NCI-H187 (cell line): ENCODE data around the gene TBC1D2.
A peak's percentile ranks its signal among the peaks of the same experiment; 100 is the strongest.
"Not testable (repeated sequence)": the region's sequence is repeated elsewhere in the genome, so short reads cannot be mapped to it uniquely, and the experiment has no call there.

Experiments
- DNase-seq, 2 experiments: peaks; one replicate each; lab custom pipeline; 2025; lab: John Stamatoyannopoulos, UW

The TBC1D2 gene

GRCh38 chr9:98191671-98192502 is 63.6 kb downstream of the TBC1D2 start:
- DNase-seq: no peak

GRCh38 chr9:98191181-98191608 is 64.3 kb downstream of the TBC1D2 start:
- DNase-seq: no peak

DNA sequence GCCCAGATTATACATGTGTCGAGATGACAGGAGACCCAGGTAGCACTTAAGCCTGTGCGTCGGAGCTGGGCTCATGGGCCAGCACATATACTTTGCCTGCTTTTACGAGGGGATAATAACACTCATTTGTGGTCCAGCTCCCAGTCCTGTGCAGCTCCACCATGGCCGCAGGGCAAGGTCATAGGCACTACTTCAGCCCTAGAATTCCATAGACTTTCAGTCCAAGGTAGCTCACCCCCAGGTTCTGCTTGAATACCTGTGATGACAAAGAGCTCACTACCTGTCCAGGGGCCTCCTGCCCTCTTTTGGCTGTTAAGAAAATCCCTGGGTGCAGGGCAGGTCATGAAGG is 64.7 kb downstream of the TBC1D2 start:
- no peak for DNase-seq

- DNase-seq: no peak
Measured at GRCh38 chr9:98189412-98189811, 66.0 kb downstream of the TBC1D2 start.

DNA sequence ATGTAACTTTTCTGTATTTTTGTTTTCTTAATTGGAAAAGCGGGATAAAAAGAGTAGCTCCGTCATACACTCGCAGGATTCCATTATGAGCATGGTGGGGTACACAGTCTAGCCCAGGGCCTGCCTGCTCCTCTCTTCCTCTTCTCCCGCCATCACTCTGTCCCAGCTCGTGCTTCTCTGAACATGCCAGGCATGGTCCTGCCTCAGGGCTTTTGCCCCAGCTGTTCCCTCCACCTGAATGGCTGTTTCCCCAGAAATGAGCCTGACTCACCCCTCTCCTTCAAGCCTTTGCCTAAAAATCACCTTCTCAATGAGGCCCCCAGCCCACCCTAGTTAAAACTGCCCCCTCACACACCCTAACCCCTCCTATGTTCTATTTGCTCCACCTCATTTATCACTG is 67.5 kb downstream of the TBC1D2 start:
- no peak for DNase-seq

- DNase-seq: no peak
Measured at GRCh38 chr9:98186236-98186635, 69.2 kb downstream of the TBC1D2 start.

DNA sequence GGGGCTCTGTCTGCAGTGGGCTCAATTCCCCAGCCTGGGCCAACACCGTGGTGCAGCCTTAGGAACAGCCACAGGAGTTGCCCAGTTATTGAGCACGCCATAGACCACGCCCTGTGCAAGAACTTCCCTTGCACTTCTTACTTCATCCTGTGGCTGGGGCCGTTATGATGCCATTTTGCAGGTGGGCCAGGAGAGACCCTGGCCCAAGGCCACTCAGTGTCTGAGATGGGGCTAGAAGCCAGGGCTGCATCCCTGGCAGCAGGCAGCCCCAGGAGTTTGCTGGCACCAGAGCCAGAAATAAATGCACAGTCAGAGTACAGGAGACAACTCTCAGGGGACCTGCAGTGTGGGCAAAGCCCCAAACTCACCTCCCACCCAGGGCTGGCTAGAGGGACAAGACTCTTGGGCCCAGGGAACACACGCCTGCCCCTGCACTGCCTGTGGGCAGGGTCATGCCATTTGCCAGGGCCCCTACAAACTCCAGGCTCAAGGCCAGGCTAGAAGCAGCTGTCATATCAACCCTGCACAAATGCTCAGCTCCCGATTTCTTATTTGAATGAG is 69.8 kb downstream of the TBC1D2 start:
- DNase-seq: no peak

DNA sequence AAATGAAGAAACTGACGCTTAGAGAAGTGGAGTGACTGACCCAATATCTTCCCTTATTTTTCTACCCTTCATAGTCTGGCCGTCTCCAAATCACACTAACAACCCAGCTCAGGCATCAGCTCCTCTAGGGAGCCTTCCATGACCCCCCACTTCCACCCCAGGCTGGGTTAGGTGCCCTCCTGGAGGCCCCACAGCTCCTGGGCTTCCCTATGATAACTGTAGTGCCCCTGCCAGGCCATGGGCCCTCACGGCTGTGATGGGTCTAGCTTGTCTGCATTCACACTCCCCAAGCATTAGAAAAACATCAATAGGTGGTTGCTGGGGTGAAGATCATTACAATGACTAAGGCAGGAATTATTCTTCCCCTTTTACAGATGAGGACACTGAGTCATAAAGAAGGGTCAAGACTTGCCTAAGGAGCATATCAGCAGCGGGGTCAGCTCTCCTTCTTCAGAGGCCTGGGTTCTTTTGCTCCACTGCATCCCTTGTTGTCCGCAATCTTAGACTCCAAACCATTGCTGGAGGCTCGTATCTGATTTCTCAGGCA is 70.4 kb downstream of the TBC1D2 start:
- DNase-seq: no peak

DNA sequence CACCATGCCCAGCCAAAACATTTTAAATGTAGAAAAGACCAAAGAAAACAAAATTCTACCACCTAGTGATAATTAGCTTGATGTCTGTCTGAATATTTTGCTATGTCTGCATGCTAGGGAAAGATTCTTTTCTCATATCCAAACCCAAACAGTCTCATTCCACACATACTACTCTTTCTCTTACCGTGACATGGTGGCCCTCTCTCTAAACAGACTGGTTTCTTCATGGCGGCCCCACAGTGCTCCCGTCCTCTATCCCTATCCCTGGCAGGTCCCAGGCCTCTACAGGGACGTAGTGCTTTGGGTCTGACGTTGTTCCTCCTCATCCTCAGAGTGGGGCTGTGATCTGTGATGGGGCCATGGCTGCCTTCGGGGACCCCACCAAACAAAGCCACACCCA is 71.1 kb downstream of the TBC1D2 start:
- DNase-seq: no peak

DNA sequence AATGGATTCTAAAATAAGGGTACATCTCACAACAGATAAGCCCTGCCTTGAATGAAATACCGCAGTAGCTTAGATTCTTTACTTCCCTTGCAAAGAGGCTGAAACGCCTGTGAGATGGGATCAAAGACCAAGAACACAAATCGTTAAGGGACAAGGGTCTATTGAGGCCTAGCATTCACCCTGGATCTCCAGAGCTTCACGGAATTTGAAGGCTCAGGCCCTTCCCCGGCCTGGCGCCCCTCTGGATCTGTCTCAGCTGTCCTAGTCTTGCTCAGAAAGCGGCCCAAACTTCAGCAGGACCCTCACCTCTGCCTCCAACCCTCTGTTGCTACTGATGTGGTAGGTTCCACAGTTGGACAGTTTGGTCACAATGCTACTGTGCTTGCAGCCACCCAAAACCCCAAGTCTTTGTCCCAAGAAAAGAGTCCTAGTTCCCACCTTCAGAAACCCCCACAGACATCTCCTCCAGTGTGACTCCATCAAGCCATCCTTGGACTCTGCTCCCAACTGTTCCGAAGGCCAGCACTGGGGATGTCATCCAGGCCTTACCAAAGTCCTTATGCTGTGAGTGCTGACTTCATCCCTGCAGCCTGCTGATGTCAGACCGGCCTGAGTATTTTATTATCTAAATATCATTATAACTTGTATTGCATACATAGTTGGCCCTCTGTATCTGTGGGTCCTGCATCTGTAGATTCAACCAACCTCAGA is 72.4 kb downstream of the TBC1D2 start:
- no peak for DNase-seq

DNA sequence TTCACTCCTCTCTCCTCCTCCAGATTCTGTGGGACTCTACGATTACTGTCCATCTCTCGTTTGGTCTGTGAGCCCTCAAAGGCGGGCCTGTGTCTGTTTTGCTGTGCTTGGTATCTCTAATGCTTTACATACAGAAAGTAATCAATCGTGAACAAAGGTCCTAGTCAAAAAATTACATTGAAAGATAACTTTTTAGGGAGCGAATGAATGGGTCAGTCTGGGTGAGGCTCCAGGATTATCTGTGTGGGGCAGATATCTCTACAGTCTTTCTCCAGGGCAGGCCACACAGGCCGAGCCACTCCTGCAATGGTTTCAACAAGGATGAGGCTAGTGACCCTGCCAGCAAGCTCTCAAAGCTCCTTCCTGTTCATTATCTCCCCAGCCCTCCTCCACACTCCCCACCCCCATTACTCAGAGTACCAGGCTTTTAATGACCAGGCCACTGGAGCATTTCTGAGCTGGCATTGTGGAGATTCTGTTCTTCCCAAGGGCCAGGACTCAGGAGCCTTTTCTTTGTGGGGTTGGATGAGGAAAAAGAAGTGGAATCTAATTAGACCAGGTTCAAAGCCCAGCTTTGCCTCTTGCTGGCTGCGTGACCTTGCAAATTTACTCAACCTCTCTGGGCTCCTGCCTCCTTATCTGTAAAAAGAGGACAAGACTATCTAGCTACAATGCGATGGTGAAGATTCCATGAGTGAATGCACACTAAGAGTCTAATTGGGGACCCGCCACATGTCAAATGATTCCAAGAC is 73.2 kb downstream of the TBC1D2 start:
- DNase-seq: no peak

GRCh38 chr9:98181746-98182068 is 73.7 kb downstream of the TBC1D2 start:
- no peak for DNase-seq

- no peak for DNase-seq
Measured at GRCh38 chr9:98180996-98181395, 74.5 kb downstream of the TBC1D2 start.

- no peak for DNase-seq
Measured at GRCh38 chr9:98178874-98179850, 76.3 kb downstream of the TBC1D2 start.

GRCh38 chr9:98176391-98177259 is 78.8 kb downstream of the TBC1D2 start:
- DNase-seq: no peak

GRCh38 chr9:98175762-98176161 is 79.7 kb downstream of the TBC1D2 start:
- no peak for DNase-seq

DNA sequence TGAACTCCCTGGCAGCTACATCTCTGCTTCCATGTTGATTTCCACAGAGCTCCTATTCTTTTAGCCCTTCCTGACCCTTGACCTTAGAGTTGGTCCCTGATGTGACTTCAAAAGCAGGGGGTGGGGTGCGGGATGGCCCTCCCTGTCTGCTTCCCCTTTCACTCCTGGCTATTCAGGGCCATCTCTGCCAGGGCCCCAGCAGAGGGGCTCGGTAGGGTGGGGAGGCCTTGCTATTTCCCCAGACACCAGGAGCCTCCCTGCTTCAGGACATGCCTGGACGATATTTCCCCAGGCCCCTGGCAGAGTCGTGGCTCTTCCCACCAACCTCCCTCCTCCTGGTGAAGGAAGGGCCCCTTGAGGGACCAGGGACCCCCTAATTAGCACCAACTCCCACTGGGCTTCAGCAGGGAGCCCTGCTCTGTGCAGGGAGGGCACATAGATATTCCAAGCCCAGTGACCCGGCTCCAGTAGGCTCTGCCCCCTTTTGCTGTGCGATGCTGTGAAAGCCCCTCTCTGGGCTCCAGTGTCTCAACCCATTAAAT is 80.3 kb downstream of the TBC1D2 start:
- DNase-seq: no peak

DNA sequence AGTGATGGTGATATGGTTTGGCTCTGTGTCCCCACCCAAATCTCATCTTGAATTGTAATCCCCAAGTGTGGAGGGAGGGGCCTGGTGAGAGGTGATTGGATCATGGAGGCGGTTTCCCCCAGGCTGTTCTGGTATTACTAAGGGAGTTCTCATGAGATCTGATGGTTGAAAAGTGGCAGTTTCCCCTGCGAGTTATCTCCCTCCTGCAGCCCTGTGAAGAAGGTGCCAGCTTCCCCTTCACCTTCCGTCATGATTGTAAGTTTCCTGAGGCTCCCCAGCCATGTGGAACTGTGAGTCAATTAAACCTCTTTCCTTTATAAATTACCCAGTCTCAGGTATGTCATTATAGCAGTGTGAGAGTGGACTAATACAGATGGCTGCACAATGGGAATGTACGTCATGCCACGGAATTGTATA is 80.9 kb downstream of the TBC1D2 start:
- DNase-seq: not testable (repeated sequence)

DNA sequence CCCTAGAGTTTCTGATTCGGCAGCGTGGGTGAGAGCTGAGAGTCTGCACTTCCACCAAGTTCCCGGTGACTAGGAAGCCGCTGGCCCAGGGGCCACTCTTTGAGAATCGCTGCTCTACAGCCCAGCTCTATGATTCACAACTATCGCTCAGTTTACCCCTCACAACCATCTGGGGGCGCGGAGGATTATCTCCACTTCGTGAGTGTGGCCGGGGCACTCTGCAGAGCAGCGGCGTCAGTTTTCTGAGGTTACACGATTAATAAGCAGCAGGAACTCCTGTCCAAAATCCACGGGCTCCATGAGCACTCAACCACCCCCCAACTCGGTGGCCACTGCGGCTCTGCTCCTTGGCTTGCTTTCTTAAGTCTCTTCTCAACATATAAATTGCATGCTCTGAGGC is 82.3 kb downstream of the TBC1D2 start:
- no peak for DNase-seq

DNA sequence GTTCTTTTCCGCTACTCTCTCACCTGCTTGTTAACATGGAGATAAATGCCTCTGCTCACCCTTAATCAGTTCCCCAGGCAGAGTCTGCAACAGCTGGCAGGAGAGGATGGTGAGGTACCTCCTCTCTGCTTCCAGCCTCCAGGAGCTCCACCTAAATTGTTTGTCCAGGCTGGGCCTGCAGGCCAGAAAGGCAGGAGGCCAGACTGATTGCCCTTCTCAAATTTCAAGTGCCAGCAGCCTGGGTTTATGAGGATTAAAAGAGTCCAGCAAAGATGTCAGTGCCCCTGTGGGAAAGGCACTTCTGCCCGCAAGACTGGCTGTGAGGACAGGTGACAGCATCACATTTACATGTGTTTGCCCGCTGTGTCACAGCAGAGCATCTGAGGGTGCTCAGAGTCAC is 82.8 kb downstream of the TBC1D2 start:
- DNase-seq: peak; percentile 40 to 70
